Mammary epithelial cell (primary cell): ENCODE data around the gene CAPN2.

Experiments used
- CTCF ChIP-seq, 2 donors: IDR thresholded peaks in 1 of 2; conservative IDR thresholded peaks in 1 of 2; 2 replicates each; pipeline ENCODE4 v1.5.1; 2011 to 2012; ENCODE audit warnings: inconsistent platforms in 2 of 2, low read length in 2 of 2, mild to moderate bottlenecking in 2 of 2, control low read depth in 1 of 2, low read depth in 1 of 2; ENCODE audit not compliant: insufficient read depth in 1 of 2; ENCODE audit errors: extremely low read depth in 1 of 2
- EZH2 ChIP-seq: IDR thresholded peaks from 2 replicates; pipeline ENCODE4 v1.6.1; 2012; ENCODE audit warnings: low read length, inconsistent platforms, borderline replicate concordance

DNA sequence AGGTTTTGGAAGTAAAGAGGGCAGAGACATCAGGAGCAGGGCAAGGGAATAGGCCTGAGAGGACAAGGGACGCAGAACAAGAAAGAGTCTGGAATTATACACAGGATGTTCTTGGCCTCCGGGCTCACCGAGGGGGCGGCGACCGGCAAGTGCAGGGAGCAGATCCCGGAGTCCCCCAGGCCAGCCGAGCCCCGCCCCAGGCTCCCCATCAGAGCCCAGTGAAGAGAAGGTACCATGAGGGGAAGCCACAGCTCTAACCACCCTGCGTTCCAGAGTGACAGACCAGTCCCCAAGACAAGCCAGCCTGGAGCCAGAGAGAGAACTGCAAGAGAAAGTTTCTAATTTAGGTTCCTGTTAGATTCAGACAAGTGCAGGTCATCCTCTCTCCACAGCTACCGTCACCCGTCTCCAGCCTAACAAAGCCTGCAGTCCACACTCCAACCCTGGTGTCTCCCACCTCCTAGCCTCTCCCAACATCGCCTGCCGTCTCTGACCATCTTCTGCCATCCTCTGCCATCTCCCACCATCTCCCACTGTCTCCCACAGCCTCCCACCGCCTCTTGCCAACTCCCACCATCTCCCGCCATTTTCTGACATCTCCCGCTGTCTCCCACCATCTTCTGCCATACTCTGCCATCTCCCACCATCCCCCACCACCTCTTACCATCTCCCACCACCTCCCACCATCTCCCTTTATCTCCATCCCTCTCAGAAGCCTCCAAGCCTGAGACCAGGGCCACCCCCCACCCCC is 42.5 kb downstream of the CAPN2 start:
- TF ChIP-seq CTCF (conservative IDR thresholded peaks at IDR 0.05 in 1 of 2, IDR thresholded peaks at IDR 0.05 in 1 of 2; ENCODE audit: extremely low read depth in 1 of 2, insufficient read depth in 1 of 2, low read depth in 1 of 2, low read length in 2 of 2) (no peak), EZH2 (no peak)
